GM19467 (cell line): ENCODE measurements around the gene OPALIN.

Experiments used
- ATAC-seq: cut with Tn5 transposase; IDR thresholded peaks from one replicate; pipeline ENCODE4 v1.9.1; 2021; ENCODE audit warnings: mild to moderate bottlenecking, moderate library complexity; ENCODE audit not compliant: unreplicated experiment

OPALIN gene

DNA sequence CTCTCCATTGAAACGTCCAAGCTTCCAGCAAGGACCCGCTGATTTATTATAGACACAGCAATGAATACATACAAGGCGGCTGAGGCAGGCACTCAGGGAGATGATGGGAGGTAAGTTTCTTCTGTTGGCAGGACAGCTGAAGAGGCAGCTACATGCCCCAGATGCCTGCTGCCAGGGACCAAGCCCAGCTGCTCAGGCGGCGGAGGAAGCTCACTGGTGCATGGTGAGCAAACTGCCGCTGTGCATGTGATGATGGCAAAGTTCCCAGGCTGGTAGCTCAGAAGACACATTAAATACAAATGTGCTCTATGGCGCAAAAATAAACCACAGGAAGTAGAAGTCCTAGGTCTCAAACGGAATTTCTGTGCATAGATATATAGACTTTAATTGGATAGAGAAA, 52.3 kb downstream of the OPALIN start:
- no peak for ATAC-seq

DNA sequence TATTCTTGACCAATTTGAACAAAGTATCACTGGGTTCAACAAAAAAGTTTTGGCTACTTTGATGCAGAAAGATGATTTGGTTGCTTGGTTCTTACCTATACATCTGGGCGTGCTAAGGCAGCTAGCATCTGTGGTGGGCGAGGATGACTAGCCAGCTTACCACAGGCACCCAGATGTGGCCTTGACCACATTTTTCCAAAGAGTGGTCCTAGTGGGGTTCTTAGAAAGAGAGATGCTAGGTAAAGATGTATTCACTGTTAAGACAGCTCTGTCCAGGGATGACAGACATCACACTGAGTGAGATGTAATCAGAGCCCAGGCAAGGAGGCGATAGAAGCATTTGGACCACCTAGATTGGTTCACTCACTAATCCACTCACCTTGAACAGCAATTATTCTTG, 53.8 kb downstream of the OPALIN start:
- ATAC-seq, result no peak

DNA sequence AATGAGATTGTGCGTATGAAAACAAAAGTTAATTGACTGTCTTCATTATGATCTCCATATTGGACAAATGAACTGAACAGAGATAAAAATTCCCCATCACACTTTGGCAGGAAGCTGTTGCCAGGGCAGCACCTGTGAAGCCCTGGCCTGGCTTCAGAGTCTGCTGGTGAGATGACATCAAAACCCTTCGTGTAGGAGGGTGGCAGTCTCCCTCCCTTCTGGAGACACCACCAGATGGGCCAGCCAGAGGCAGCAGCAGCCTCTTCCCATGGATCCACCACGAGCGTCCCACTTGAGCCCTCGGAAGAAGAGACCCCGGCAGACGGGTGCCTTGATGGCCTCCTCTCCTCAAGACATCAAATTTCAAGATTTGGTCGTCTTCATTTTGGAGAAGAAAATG, 54.6 kb downstream of the OPALIN start, which contains the start of gene DNTT:
TSS of gene DNTT (plus strand) at position 205 of the 400 bp plus-strand sequence. CDS start at position 269, 64 bp downstream.
- ATAC-seq, result no peak

DNA sequence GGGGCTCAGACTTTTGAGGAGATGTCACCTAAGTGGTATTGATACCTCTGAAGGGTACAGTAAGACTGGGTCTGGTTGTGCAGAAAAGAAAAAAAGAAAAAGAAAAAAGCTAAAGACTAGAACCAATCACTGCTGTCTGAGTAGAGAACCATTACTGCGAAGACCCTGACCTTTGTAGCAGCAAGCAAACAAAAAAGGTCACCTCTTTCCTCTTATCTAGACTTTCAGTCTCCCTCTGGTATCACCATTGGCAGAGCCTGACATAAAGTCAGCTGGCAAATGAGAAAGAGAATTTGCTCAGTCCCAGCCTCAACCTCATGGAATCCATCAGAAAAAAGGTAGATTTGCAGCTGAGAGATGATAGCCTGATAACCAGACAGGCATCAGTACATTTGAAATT, 57.2 kb downstream of the OPALIN start:
- no peak for ATAC-seq

DNA sequence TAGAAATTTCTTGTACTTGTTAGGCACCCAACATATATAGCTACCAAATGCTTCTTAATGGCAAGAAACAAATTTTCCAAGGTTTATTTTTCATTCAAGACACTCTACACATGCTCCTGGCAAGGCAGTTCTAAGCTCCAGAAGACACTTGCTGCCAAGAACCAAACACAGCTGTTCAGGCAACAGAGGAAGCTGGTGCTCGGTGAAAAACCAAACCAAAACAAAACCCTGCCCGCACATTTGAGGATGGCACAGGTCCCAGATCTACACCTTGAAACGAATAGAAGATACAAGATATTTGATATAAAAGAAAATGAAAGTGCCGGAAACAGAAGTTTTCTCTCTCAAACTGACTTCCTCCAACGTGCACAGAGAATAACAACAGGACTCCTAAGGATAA, 59.4 kb downstream of the OPALIN start:
- ATAC-seq, result no peak

DNA sequence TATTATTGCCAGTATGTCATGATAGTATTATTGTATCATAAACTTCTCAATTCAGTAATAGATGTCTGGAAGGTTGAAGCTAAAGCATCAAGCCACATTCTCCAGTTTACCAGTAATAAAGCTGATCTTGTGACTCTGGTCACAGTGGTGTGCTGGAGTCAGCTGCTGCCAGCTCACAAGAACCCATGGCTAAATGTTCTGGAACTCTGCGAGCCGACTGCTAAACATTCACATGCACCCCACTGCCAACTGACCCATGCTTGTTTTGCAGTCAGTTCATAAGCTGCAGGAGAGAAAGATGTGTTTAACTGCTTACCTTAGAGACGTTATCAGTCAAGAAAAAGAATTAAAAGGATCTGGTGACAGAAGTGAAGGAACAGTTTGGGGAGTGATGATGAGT, 60.4 kb downstream of the OPALIN start:
- no peak for ATAC-seq

DNA sequence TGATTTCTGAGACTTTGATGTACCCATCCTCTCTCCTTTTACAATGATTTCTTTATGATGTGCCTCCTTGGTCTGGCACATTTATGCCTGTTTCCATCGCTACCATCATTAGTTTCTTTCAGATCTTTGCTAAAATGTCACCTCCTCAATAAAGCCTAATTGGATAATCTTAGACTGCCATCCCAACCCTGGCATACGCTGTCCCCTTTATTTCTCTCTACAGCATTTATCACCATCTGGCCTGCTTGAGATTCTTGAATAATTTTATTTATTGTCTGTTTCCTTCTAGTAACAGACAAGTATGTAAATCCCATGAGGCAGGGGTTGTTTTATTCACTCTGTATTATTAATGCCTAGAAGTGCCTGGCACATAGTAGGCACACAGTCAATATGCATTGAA, 61.3 kb downstream of the OPALIN start:
- ATAC-seq, result no peak

DNA sequence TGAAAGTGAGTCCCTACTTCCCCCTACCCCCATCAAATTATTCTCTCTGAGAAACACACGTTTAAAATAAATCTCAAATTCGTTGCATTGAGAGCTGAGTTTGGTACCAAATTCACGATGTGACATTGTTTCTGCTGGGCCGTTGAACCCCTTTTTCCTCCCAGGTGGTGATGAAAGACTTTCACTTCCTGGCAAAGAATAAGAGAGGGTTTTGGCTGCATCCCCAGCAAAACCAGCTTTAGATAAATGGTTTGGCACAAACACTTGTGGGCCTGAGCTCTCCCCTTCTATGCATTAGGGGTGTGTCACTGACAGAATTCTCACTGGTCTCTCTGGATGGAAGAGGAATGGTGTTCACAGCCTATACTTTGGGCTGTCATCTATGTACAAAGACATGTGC, 63.3 kb downstream of the OPALIN start:
- ATAC-seq, result no peak
